ENCODE measurements around the gene RGPD6.
"Not testable (repeated sequence)": the region's sequence is repeated elsewhere in the genome, so short reads cannot be mapped to it uniquely, and the experiment has no call there.

DNA sequence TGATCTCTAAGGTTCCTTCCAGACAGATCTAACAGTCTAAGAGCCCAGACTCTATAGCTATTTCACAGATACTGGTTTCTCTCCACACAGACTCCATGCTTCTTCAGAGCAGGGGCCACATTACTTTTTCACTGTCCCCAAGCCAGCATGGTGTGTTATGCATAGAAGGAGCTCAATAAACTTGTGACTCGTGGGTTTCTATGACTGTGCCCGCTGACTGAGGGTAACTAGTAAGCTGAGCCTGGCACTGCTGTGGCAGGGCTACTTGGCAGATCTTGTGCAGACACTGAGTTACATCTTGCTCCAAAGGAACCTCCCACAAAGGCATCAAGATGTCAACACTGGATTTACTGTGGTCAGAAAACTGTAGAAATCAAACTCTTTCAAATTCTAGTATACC lies 15.0 kb upstream of the RGPD6 start:
- TF ChIP-seq CTCF (IDR thresholded peaks at IDR 0.05); MXI1 (IDR thresholded peaks at IDR 0.05; ENCODE audit: low read depth, low read length); FOSL2 (IDR thresholded peaks at IDR 0.05; ENCODE audit: borderline replicate concordance, low read depth); JUND (IDR thresholded peaks at IDR 0.05); SIN3A (IDR thresholded peaks at IDR 0.05; ENCODE audit: borderline replicate concordance, low read depth, low read length); EZH2phosphoT487 (IDR thresholded peaks at IDR 0.05; ENCODE audit: borderline replicate concordance, low read depth); MEF2A (IDR thresholded peaks at IDR 0.05; ENCODE audit: borderline replicate concordance, low read depth); ELF1 (IDR thresholded peaks at IDR 0.05); USF1 (IDR thresholded peaks at IDR 0.05; ENCODE audit: borderline replicate concordance, low read depth); EP300 (IDR thresholded peaks at IDR 0.05; ENCODE audit: borderline replicate concordance in 1 of 2, low read depth in 1 of 2, low read length in 1 of 2); RAD21 (IDR thresholded peaks at IDR 0.05; ENCODE audit: low read length); TAF1 (IDR thresholded peaks at IDR 0.05; ENCODE audit: borderline replicate concordance, low read depth, low read length): not testable (repeated sequence)
- TF ChIP-seq, protein P1, sequence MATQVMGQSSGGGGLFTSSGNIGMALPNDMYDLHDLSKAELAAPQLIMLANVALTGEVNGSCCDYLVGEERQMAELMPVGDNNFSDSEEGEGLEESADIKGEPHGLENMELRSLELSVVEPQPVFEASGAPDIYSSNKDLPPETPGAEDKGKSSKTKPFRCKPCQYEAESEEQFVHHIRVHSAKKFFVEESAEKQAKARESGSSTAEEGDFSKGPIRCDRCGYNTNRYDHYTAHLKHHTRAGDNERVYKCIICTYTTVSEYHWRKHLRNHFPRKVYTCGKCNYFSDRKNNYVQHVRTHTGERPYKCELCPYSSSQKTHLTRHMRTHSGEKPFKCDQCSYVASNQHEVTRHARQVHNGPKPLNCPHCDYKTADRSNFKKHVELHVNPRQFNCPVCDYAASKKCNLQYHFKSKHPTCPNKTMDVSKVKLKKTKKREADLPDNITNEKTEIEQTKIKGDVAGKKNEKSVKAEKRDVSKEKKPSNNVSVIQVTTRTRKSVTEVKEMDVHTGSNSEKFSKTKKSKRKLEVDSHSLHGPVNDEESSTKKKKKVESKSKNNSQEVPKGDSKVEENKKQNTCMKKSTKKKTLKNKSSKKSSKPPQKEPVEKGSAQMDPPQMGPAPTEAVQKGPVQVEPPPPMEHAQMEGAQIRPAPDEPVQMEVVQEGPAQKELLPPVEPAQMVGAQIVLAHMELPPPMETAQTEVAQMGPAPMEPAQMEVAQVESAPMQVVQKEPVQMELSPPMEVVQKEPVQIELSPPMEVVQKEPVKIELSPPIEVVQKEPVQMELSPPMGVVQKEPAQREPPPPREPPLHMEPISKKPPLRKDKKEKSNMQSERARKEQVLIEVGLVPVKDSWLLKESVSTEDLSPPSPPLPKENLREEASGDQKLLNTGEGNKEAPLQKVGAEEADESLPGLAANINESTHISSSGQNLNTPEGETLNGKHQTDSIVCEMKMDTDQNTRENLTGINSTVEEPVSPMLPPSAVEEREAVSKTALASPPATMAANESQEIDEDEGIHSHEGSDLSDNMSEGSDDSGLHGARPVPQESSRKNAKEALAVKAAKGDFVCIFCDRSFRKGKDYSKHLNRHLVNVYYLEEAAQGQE (IDR thresholded peaks at IDR 0.05; ENCODE audit: low read depth, low read length), result not testable (repeated sequence)
